K562 (cell line): Measurements from ENCODE around the gene PHLDB3.

Source experiments
- AFF4 ChIP-seq: sonication (generic); formaldehyde crosslinking; IDR thresholded peaks from 2 replicates; pipeline ENCODE4 v1.8.0; 2023; ENCODE audit warnings: mild to moderate bottlenecking, missing genetic modification reagents
- CCAR2 ChIP-seq: fragments of 200-400 bp; formaldehyde crosslinking; IDR thresholded peaks from 2 replicates; pipeline ENCODE4 v1.6.1; 2017; ENCODE audit warnings: mild to moderate bottlenecking, low read depth, low read length
- CTCF ChIP-seq, 3 experiments: IDR thresholded peaks in 2 of 3; conservative IDR thresholded peaks in 1 of 3; 2 replicates each; pipeline ENCODE4 v1.5.1; 2011 to 2012; ENCODE audit warnings: low read length in 3 of 3, mild to moderate bottlenecking in 3 of 3, control low read depth in 2 of 3, improper control_type of control experiment in 1 of 3, inconsistent platforms in 1 of 3, low read depth in 1 of 3, mixed read lengths in 1 of 3, moderate library complexity in 1 of 3; ENCODE audit not compliant: insufficient read depth in 2 of 3
- EZH2 ChIP-seq: IDR thresholded peaks from 2 replicates; pipeline ENCODE4 v1.6.1; 2012; ENCODE audit warnings: low read depth, mild to moderate bottlenecking, inconsistent platforms, low read length, borderline replicate concordance
- GABPB2 ChIP-seq: fragments of 250-450 bp; sonication (Bioruptor Pico); conservative IDR thresholded peaks from 2 replicates; pipeline ENCODE4 v1.5.1; 2021; ENCODE audit warnings: mild to moderate bottlenecking
- GATAD2B ChIP-seq: fragments of 450-650 bp; IDR thresholded peaks from 2 replicates; pipeline ENCODE4 v1.6.1; 2017; ENCODE audit warnings: mild to moderate bottlenecking, borderline replicate concordance
- HCFC1 ChIP-seq: IDR thresholded peaks from 2 replicates; pipeline ENCODE4 v1.6.1; 2012; ENCODE audit warnings: low read depth, low read length, improper control_type of control experiment
- SNRNP70 ChIP-seq: fragments of 200-400 bp; formaldehyde crosslinking; optimal IDR thresholded peaks from 2 replicates; pipeline ENCODE3; 2017; ENCODE audit warnings: low read depth, low read length
- YY1 ChIP-seq, 3 experiments: IDR thresholded peaks; 2 replicates each; pipeline ENCODE4 v1.6.1; 2011; ENCODE audit warnings: low read length in 2 of 3, mild to moderate bottlenecking in 2 of 3, moderate library complexity in 2 of 3, borderline replicate concordance in 1 of 3, control low read depth in 1 of 3, low read depth in 1 of 3; ENCODE audit not compliant: insufficient read depth in 3 of 3, insufficient replicate concordance in 2 of 3, control insufficient read depth in 1 of 3, insufficient read length in 1 of 3; ENCODE audit errors: extremely low read depth in 1 of 3
- ZNF766 ChIP-seq: fragments of 200-800 bp; sonication (Bioruptor generic); conservative IDR thresholded peaks from 2 replicates; pipeline ENCODE4 v1.6.1; 2016; ENCODE audit warnings: missing genetic modification characterization, missing compliant biosample characterization

- TF ChIP-seq GATAD2B (no peak), HCFC1 (no peak), AFF4 (no peak), YY1 (IDR thresholded peaks at IDR 0.05; ENCODE audit: borderline replicate concordance in 1 of 3, control insufficient read depth in 1 of 3, extremely low read depth in 1 of 3, insufficient read depth in 3 of 3, insufficient read length in 1 of 3, insufficient replicate concordance in 2 of 3, low read depth in 1 of 3, low read length in 2 of 3) (no peak), CTCF (IDR thresholded peaks at IDR 0.05 in 2 of 3, conservative IDR thresholded peaks at IDR 0.05 in 1 of 3; ENCODE audit: insufficient read depth in 2 of 3, low read depth in 1 of 3, low read length in 3 of 3) (no peak), GABPB2 (no peak), CCAR2 (no peak), SNRNP70 (no peak), ZNF766 (no peak), EZH2 (no peak)
These were observed 1.4 kb upstream of the PHLDB3 start for GRCh38 chr19:43505941-43506340.
